ENCODE measurements around the gene MS4A6A.
"Not testable (repeated sequence)": the region's sequence is repeated elsewhere in the genome, so short reads cannot be mapped to it uniquely, and the experiment has no call there.

Gene MS4A6A

GRCh38 chr11:60129853-60130252, 53.0 kb downstream of the MS4A6A start:
- Histone ChIP-seq H3K9ac (ENCODE audit: low read length) (no peak overlapping the region), H3K79me2 (ENCODE audit: low read length) (no peaks in the 10 kb centered on the region), H3K27me3 (replicated peaks; ENCODE audit: insufficient read depth, low read length) (no peaks in the 10 kb centered on the region), H3F3A (ENCODE audit: insufficient read depth, low read length) (no peaks in the 10 kb centered on the region), H3K4me2 (ENCODE audit: low read depth, low read length) (no peak overlapping the region), H2AFZ (ENCODE audit: low read length) (no peak overlapping the region), H4K20me1 (ENCODE audit: insufficient read depth, low read length) (no peaks in the 10 kb centered on the region), H3K27ac (ENCODE audit: low read length) (no peak overlapping the region), H3K4me3 (ENCODE audit: low read length) (no peak overlapping the region), H3K4me1 (ENCODE audit: low read length) (no peaks in the 10 kb centered on the region), H3K36me3 (replicated peaks; ENCODE audit: insufficient read depth, low read length) (no peaks in the 10 kb centered on the region), H3K9me3 (replicated peaks; ENCODE audit: insufficient read depth, low read length) (no peaks in the 10 kb centered on the region), H3K9me2 (replicated peaks; ENCODE audit: insufficient read depth, low read length) (no peaks in the 10 kb centered on the region)
- TF ChIP-seq CTCF (IDR thresholded peaks at IDR 0.05; ENCODE audit: low read length), result no peak
- TF ChIP-seq EZH2phosphoT487 (IDR thresholded peaks at IDR 0.05; ENCODE audit: low read length), result no peak
- TF ChIP-seq EZH2 (optimal IDR thresholded peaks at IDR 0.05; ENCODE audit: low read depth, low read length), result no peak
- no peak for DNase-seq

- H3K4me1 ChIP-seq (ENCODE audit: low read length); H3K9ac ChIP-seq (ENCODE audit: low read length); DNase-seq; H3K9me3 ChIP-seq (replicated peaks; ENCODE audit: insufficient read depth, low read length); H3K36me3 ChIP-seq (replicated peaks; ENCODE audit: insufficient read depth, low read length); H3K79me2 ChIP-seq (ENCODE audit: low read length); H4K20me1 ChIP-seq (ENCODE audit: insufficient read depth, low read length); H3K4me2 ChIP-seq (ENCODE audit: low read depth, low read length); H2AFZ ChIP-seq (ENCODE audit: low read length); H3K9me2 ChIP-seq (replicated peaks; ENCODE audit: insufficient read depth, low read length); H3K4me3 ChIP-seq (ENCODE audit: low read length); H3K27me3 ChIP-seq (replicated peaks; ENCODE audit: insufficient read depth, low read length); H3F3A ChIP-seq (ENCODE audit: insufficient read depth, low read length); H3K27ac ChIP-seq (ENCODE audit: low read length): not testable (repeated sequence)
These were observed 54.0 kb downstream of the MS4A6A start for GRCh38 chr11:60128866-60129265.

GRCh38 chr11:60128376-60128775, 54.5 kb downstream of the MS4A6A start:
- H3K4me2 ChIP-seq (ENCODE audit: low read depth, low read length), result no peak overlapping the region

More at GRCh38 chr11:60128376-60128775, 54.5 kb downstream of the MS4A6A start:
- H3K9ac ChIP-seq (ENCODE audit: low read length), result no peak overlapping the region
- H3F3A ChIP-seq (ENCODE audit: insufficient read depth, low read length), result no peaks in the 10 kb centered on the region
- H4K20me1 ChIP-seq (ENCODE audit: insufficient read depth, low read length), result no peaks in the 10 kb centered on the region
- no peaks in the 10 kb centered on the region for H3K9me3 ChIP-seq (replicated peaks; ENCODE audit: insufficient read depth, low read length)
- H3K4me1 ChIP-seq (ENCODE audit: low read length), result no peaks in the 10 kb centered on the region
- no peak overlapping the region for H3K27ac ChIP-seq (ENCODE audit: low read length)
- no peak overlapping the region for H2AFZ ChIP-seq (ENCODE audit: low read length)
- no peak for DNase-seq
- no peaks in the 10 kb centered on the region for H3K9me2 ChIP-seq (replicated peaks; ENCODE audit: insufficient read depth, low read length)
- no peaks in the 10 kb centered on the region for H3K79me2 ChIP-seq (ENCODE audit: low read length)
- no peaks in the 10 kb centered on the region for H3K36me3 ChIP-seq (replicated peaks; ENCODE audit: insufficient read depth, low read length)
- TF ChIP-seq EZH2phosphoT487 (IDR thresholded peaks at IDR 0.05; ENCODE audit: low read length) (no peak), CTCF (IDR thresholded peaks at IDR 0.05; ENCODE audit: low read length) (no peak), EZH2 (optimal IDR thresholded peaks at IDR 0.05; ENCODE audit: low read depth, low read length) (no peak)
- no peak overlapping the region for H3K4me3 ChIP-seq (ENCODE audit: low read length)
- H3K27me3 ChIP-seq (replicated peaks; ENCODE audit: insufficient read depth, low read length), result no peaks in the 10 kb centered on the region

Data from MM.1S (cell line).